ENCODE data around the gene SLC18A3. TPM values are rescaled to one million over a fixed set of nuclear protein-coding genes. Genes with fewer than 3 reads are reported as not detected.
A peak's percentile ranks its signal among the peaks of the same experiment; 100 is the strongest.

Gene SLC18A3
- total and polyA plus RNA-seq, 7 experiments from 2014 or later = not detected

- H3K4me3 ChIP-seq (ENCODE audit: low read length) = no peak overlapping the region
- H3K9me3 Mint-ChIP-seq = peaks cover 0 to 2% (median 0%) of the 10 kb centered on the region in 11 donors
- no peak for ATAC-seq
- no peaks in the 10 kb centered on the region for H3K27me3 ChIP-seq (ENCODE audit: control insufficient read depth in 2 of 2, insufficient read depth in 2 of 2, low read length in 2 of 2)
- no peaks in the 10 kb centered on the region for H3K36me3 Mint-ChIP-seq
- ChIA-PET CTCF (no interaction called here), POLR2A (no interaction called here)
- intact Hi-C loops (cut with micrococcal nuclease) = no loop called here
- no peaks in the 10 kb centered on the region for H3K4me1 ChIP-seq (ENCODE audit: control insufficient read depth in 2 of 2, insufficient read depth in 2 of 2, low read length in 2 of 2)
- peak overlapping the region in 1 of 10 donors; percentile 5 for H3K4me3 Mint-ChIP-seq
- H3K4me1 Mint-ChIP-seq = peaks cover 0 to 21% (median 3%) of the 10 kb centered on the region in 7 donors
- no peaks in the 10 kb centered on the region for H3K9me3 ChIP-seq (ENCODE audit: control insufficient read depth in 2 of 3, low read length in 3 of 3)
- no peak overlapping the region for H3K27ac ChIP-seq (ENCODE audit: low read depth, low read length)
- DNase-seq = peak in 2 of 9 donors; percentile 16 to 36
- no peaks in the 10 kb centered on the region for H3K36me3 ChIP-seq (ENCODE audit: control insufficient read depth in 2 of 3, insufficient read depth in 3 of 3, low read length in 3 of 3)
- peaks cover 3 to 39% (median 7%) of the 10 kb centered on the region in 5 donors for H3K27me3 Mint-ChIP-seq
- peak overlapping the region in 1 of 9 donors; percentile 58 for H3K27ac Mint-ChIP-seq
Measured at GRCh38 chr10:49649294-49649693, 39.2 kb downstream of the SLC18A3 start.

DNA sequence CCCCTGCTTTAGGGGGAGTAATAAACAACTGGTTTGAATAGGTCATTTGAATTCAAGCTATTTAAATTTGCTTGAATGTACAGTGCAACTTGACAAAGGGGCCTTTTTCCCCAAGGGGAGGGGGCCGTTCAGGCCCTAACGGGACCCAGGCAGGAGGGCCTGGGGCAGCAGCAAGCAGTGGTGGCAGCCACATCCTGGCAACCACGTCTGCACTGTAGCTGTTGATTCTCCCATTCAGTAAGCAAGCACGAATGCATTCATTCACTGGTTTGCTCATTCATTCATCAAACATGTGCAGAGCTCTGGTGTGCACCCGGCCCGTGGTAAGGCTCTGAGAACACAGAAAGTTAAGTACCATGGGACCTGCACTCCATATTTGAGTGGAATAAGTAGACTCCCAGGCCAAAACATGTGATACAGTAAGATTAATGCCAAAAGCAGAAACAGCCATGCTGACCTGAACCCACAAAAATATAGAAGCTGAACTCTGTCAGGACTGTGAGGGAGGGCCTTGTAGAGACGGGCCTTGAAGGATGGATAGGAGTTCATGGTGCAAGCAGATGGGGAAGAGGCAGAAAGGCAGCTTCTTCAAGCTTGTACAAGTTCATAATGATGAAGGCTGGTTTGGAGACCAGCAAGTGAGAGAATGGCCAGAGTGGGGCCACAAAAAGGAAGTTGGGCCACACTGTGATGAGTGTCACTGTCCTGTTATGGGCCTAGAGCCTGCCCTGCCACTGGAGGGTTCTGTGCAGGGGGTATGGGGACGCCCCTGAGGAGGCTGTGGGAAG is 40.0 kb downstream of the SLC18A3 start:
- ChIA-PET POLR2A (no interaction called here), CTCF (no interaction called here)
- no peaks in the 10 kb centered on the region for H3K4me1 ChIP-seq (ENCODE audit: control insufficient read depth in 2 of 2, insufficient read depth in 2 of 2, low read length in 2 of 2)
- peaks cover 0 to 21% (median 3%) of the 10 kb centered on the region in 7 donors for H3K4me1 Mint-ChIP-seq
- H3K36me3 ChIP-seq (ENCODE audit: control insufficient read depth in 2 of 3, insufficient read depth in 3 of 3, low read length in 3 of 3) = no peaks in the 10 kb centered on the region
- intact Hi-C loops (cut with micrococcal nuclease) = no loop called here
- ATAC-seq (no peak), DNase-seq (no peak)
- H3K27ac ChIP-seq (ENCODE audit: low read depth, low read length) = no peak overlapping the region
- no peaks in the 10 kb centered on the region for H3K36me3 Mint-ChIP-seq
- H3K9me3 Mint-ChIP-seq = no peaks in the 10 kb centered on the region
- H3K27me3 Mint-ChIP-seq = peaks cover 0 to 40% (median 7%) of the 10 kb centered on the region in 5 donors
- H3K9me3 ChIP-seq (ENCODE audit: control insufficient read depth in 2 of 3, low read length in 3 of 3) = no peaks in the 10 kb centered on the region
- H3K27ac Mint-ChIP-seq = peak overlapping the region in 1 of 9 donors; percentile 25
- no peaks in the 10 kb centered on the region for H3K27me3 ChIP-seq (ENCODE audit: control insufficient read depth in 2 of 2, insufficient read depth in 2 of 2, low read length in 2 of 2)
- no peak overlapping the region for H3K4me3 ChIP-seq (ENCODE audit: low read length)
- no peak overlapping the region for H3K4me3 Mint-ChIP-seq

DNA sequence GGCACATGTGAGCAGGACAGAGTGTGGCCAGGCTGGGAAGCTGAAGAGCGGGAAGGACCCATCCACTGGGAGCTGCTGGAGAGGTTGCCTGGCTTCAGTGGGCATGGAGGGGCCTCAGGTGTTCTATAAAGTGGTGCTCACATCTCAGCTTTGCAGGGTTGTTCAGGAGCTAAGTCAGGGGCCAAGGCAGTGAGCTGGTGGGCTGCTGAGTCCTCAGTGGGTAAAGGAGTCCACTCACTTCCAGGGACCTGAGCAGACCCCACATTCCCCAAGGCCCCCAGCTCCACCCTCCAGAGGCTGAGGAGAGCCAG is 40.6 kb downstream of the SLC18A3 start:
- no peaks in the 10 kb centered on the region for H3K36me3 ChIP-seq (ENCODE audit: control insufficient read depth in 2 of 3, insufficient read depth in 3 of 3, low read length in 3 of 3)
- H3K27me3 ChIP-seq (ENCODE audit: control insufficient read depth in 2 of 2, insufficient read depth in 2 of 2, low read length in 2 of 2) = no peaks in the 10 kb centered on the region
- no peak for DNase-seq
- Mint-ChIP-seq H3K36me3 (no peaks in the 10 kb centered on the region), H3K4me1 (peaks cover 0 to 21% (median 3%) of the 10 kb centered on the region in 7 donors), H3K9me3 (no peaks in the 10 kb centered on the region), H3K4me3 (no peak overlapping the region), H3K27ac (no peak overlapping the region), H3K27me3 (peaks cover 0 to 44% (median 7%) of the 10 kb centered on the region in 5 donors)
- H3K4me3 ChIP-seq (ENCODE audit: low read length) = no peak overlapping the region
- POLR2A ChIA-PET = no interaction called here
- intact Hi-C loops (cut with micrococcal nuclease) = no loop called here
- no peak overlapping the region for H3K27ac ChIP-seq (ENCODE audit: low read depth, low read length)
- H3K9me3 ChIP-seq (ENCODE audit: control insufficient read depth in 2 of 3, low read length in 3 of 3) = no peaks in the 10 kb centered on the region
- ATAC-seq = no peak
- H3K4me1 ChIP-seq (ENCODE audit: control insufficient read depth in 2 of 2, insufficient read depth in 2 of 2, low read length in 2 of 2) = no peaks in the 10 kb centered on the region
- CTCF ChIA-PET = no interaction called here

GRCh38 chr10:49651039-49651835 is 41.1 kb downstream of the SLC18A3 start:
- peak; percentile 18 for ATAC-seq
- no peak overlapping the region for H3K4me3 ChIP-seq (ENCODE audit: low read length)
- H3K9me3 Mint-ChIP-seq = peaks cover 0 to 1% (median 0%) of the 10 kb centered on the region in 11 donors
- ChIA-PET CTCF (no interaction called here), POLR2A (no interaction called here)
- H3K36me3 ChIP-seq (ENCODE audit: control insufficient read depth in 2 of 3, insufficient read depth in 3 of 3, low read length in 3 of 3) = no peaks in the 10 kb centered on the region
- H3K4me3 Mint-ChIP-seq = no peak overlapping the region
- peaks cover 0 to 21% (median 3%) of the 10 kb centered on the region in 7 donors for H3K4me1 Mint-ChIP-seq
- H3K27ac Mint-ChIP-seq = no peak overlapping the region
- H3K27ac ChIP-seq (ENCODE audit: low read depth, low read length) = no peak overlapping the region
- no peaks in the 10 kb centered on the region for H3K36me3 Mint-ChIP-seq
- H3K9me3 ChIP-seq (ENCODE audit: control insufficient read depth in 2 of 3, low read length in 3 of 3) = no peaks in the 10 kb centered on the region
- peaks cover 0 to 48% (median 7%) of the 10 kb centered on the region in 5 donors for H3K27me3 Mint-ChIP-seq
- no peaks in the 10 kb centered on the region for H3K27me3 ChIP-seq (ENCODE audit: control insufficient read depth in 2 of 2, insufficient read depth in 2 of 2, low read length in 2 of 2)
- peak in 1 of 9 donors; percentile 9 for DNase-seq
- intact Hi-C loops (cut with micrococcal nuclease) = no loop called here
- no peaks in the 10 kb centered on the region for H3K4me1 ChIP-seq (ENCODE audit: control insufficient read depth in 2 of 2, insufficient read depth in 2 of 2, low read length in 2 of 2)

- Histone ChIP-seq H3K36me3 (ENCODE audit: control insufficient read depth in 2 of 3, insufficient read depth in 3 of 3, low read length in 3 of 3) (no peaks in the 10 kb centered on the region), H3K9me3 (ENCODE audit: control insufficient read depth in 2 of 3, low read length in 3 of 3) (no peaks in the 10 kb centered on the region), H3K27me3 (ENCODE audit: control insufficient read depth in 2 of 2, insufficient read depth in 2 of 2, low read length in 2 of 2) (no peaks in the 10 kb centered on the region), H3K4me1 (ENCODE audit: control insufficient read depth in 2 of 2, insufficient read depth in 2 of 2, low read length in 2 of 2) (no peaks in the 10 kb centered on the region), H3K4me3 (ENCODE audit: low read length) (no peak overlapping the region), H3K27ac (ENCODE audit: low read depth, low read length) (no peak overlapping the region)
- ChIA-PET CTCF (no interaction called here), POLR2A (no interaction called here)
- Mint-ChIP-seq H3K9me3 (peaks cover 0 to 7% (median 0%) of the 10 kb centered on the region in 11 donors), H3K27ac (no peak overlapping the region), H3K4me3 (no peak overlapping the region), H3K36me3 (no peaks in the 10 kb centered on the region), H3K27me3 (peaks cover 0 to 53% (median 14%) of the 10 kb centered on the region in 5 donors), H3K4me1 (peaks cover 0 to 21% (median 3%) of the 10 kb centered on the region in 7 donors)
- intact Hi-C loops (cut with micrococcal nuclease) = no loop called here
- DNase-seq (no peak), ATAC-seq (no peak)
Measured at GRCh38 chr10:49651917-49652316, 41.8 kb downstream of the SLC18A3 start.

DNA sequence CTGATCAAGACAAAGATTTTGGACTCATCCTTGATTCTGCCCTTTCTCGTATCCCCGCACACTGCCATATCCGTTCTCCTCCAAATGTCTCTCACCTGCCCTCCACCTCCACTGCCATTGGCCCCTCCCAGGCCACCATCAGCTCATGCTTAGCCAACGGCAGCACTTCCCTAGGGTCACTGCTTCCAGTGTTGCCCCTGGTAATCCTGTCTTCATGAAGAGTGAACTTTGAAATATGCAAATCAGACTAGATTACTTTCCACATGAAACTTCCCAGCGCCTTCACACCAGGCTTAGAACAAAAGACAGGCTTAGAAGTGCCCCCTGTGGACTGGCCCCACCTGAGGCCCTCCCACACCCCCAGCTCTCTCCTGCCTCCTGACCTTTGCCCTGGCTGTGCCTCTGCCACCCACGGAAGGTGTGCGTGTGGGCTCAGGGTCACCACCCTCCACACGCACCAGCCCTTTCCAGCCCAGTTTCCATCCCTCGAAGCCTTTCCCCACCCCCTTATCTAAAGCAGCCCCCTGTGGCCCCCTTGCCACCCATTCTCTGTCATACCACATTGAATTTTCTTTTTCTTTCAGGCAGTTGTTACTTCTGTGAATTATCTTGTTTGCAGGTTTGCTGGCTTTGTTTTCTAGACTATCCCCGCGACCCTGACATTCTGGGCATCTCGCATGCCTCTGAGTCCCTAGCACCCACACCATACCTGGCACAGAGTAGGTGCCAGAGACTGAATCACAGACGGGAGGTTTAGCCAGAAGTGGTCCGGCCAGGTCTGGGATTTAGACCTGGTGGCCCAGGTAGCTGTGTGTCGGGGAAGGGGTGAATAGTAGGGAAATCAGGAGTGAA is 42.5 kb downstream of the SLC18A3 start:
- Histone ChIP-seq H3K36me3 (ENCODE audit: control insufficient read depth in 2 of 3, insufficient read depth in 3 of 3, low read length in 3 of 3) (no peaks in the 10 kb centered on the region), H3K4me1 (ENCODE audit: control insufficient read depth in 2 of 2, insufficient read depth in 2 of 2, low read length in 2 of 2) (no peaks in the 10 kb centered on the region), H3K27ac (ENCODE audit: low read depth, low read length) (no peak overlapping the region), H3K27me3 (ENCODE audit: control insufficient read depth in 2 of 2, insufficient read depth in 2 of 2, low read length in 2 of 2) (no peaks in the 10 kb centered on the region), H3K9me3 (ENCODE audit: control insufficient read depth in 2 of 3, low read length in 3 of 3) (no peaks in the 10 kb centered on the region), H3K4me3 (ENCODE audit: low read length) (no peak overlapping the region)
- Mint-ChIP-seq H3K27me3 (peaks cover 0 to 53% (median 10%) of the 10 kb centered on the region in 5 donors), H3K4me3 (no peak overlapping the region), H3K4me1 (peaks cover 0 to 21% (median 3%) of the 10 kb centered on the region in 7 donors), H3K36me3 (no peaks in the 10 kb centered on the region), H3K27ac (no peak overlapping the region), H3K9me3 (peaks cover 0 to 13% (median 3%) of the 10 kb centered on the region in 11 donors)
- intact Hi-C loops (cut with micrococcal nuclease) = no loop called here
- no peak for ATAC-seq
- DNase-seq = no peak
- POLR2A ChIA-PET = no interaction called here
- CTCF ChIA-PET = no interaction called here

All from naive thymus-derived CD4-positive, alpha-beta T cell (primary cell).